ENCODE measurements around the gene ELMO3.
A peak's percentile ranks its signal among the peaks of the same experiment; 100 is the strongest.

The ELMO3 gene

GRCh38 chr16:67199808-67200198, 872 bp downstream of the ELMO3 start:
- no peak for DNase-seq (ENCODE audit: low spot score)

GRCh38 chr16:67200491-67200890, 1.6 kb downstream of the ELMO3 start:
- DNase-seq (ENCODE audit: low spot score), result no peak

- DNase-seq (ENCODE audit: low spot score), result no peak
Observed at GRCh38 chr16:67201411-67202345, 2.7 kb downstream of the ELMO3 start.

- no peak for DNase-seq (ENCODE audit: low spot score)
Observed at GRCh38 chr16:67202426-67202825, 3.5 kb downstream of the ELMO3 start.

- no peak for DNase-seq (ENCODE audit: low spot score)
Observed at GRCh38 chr16:67202956-67203493, 4.1 kb downstream of the ELMO3 start.

- no peak for DNase-seq (ENCODE audit: low spot score)
Observed at GRCh38 chr16:67204076-67204475, 5.1 kb downstream of the ELMO3 start.

GRCh38 chr16:67206129-67206837, 7.4 kb downstream of the ELMO3 start:
- DNase-seq (ENCODE audit: low spot score), result no peak

- DNase-seq (ENCODE audit: low spot score), result no peak
Observed at GRCh38 chr16:67206838-67207248, 7.9 kb downstream of the ELMO3 start.

- peak; percentile 84 for DNase-seq (ENCODE audit: low spot score)
Observed at GRCh38 chr16:67207249-67208091, 8.5 kb downstream of the ELMO3 start.

- DNase-seq (ENCODE audit: low spot score), result no peak
Observed at GRCh38 chr16:67208154-67208896, 9.4 kb downstream of the ELMO3 start.

GRCh38 chr16:67209565-67209964, 10.6 kb downstream of the ELMO3 start:
- DNase-seq (ENCODE audit: low spot score), result no peak

GRCh38 chr16:67210069-67210937, 11.4 kb downstream of the ELMO3 start:
- no peak for DNase-seq (ENCODE audit: low spot score)

- DNase-seq (ENCODE audit: low spot score), result no peak
Observed at GRCh38 chr16:67211674-67212073, 12.7 kb downstream of the ELMO3 start.

- DNase-seq (ENCODE audit: low spot score), result no peak
Observed at GRCh38 chr16:67212766-67213165, 13.8 kb downstream of the ELMO3 start.

GRCh38 chr16:67213197-67214019, 14.5 kb downstream of the ELMO3 start:
- DNase-seq (ENCODE audit: low spot score), result no peak

GRCh38 chr16:67215706-67216105, 16.8 kb downstream of the ELMO3 start:
- DNase-seq (ENCODE audit: low spot score), result no peak

- DNase-seq (ENCODE audit: low spot score), result no peak
Observed at GRCh38 chr16:67216612-67217490, 17.9 kb downstream of the ELMO3 start.

GRCh38 chr16:67223992-67224391, 25.1 kb downstream of the ELMO3 start:
- no peak for DNase-seq (ENCODE audit: low spot score)

All from AG08395 (cell line).